Kasumi-1 (cell line): ENCODE results near the gene CPAMD8.
"Not testable (repeated sequence)": the region's sequence is repeated elsewhere in the genome, so short reads cannot be mapped to it uniquely, and the experiment has no call there.

Source experiments
- DNase-seq, 2 experiments: peaks; one replicate each; lab custom pipeline; 2025; lab: John Stamatoyannopoulos, UW

The CPAMD8 gene

GRCh38 chr19:16946951-16947940 lies 79.4 kb downstream of the CPAMD8 start:
- DNase-seq, result no peak

GRCh38 chr19:16945762-16946465 lies 80.7 kb downstream of the CPAMD8 start:
- DNase-seq, result no peak

GRCh38 chr19:16945364-16945714 lies 81.3 kb downstream of the CPAMD8 start:
- no peak for DNase-seq

GRCh38 chr19:16944626-16945363 lies 81.8 kb downstream of the CPAMD8 start:
- no peak for DNase-seq

- DNase-seq, result no peak
These were observed 82.5 kb downstream of the CPAMD8 start for GRCh38 chr19:16943942-16944625.

- not testable (repeated sequence) for DNase-seq
These were observed 83.5 kb downstream of the CPAMD8 start for GRCh38 chr19:16943090-16943489.

- no peak for DNase-seq
These were observed 84.0 kb downstream of the CPAMD8 start for GRCh38 chr19:16942583-16942982.

- DNase-seq, result no peak
These were observed 86.0 kb downstream of the CPAMD8 start for GRCh38 chr19:16940626-16941025.

- DNase-seq, result not testable (repeated sequence)
These were observed 86.5 kb downstream of the CPAMD8 start for GRCh38 chr19:16940063-16940462.

- DNase-seq, result no peak
These were observed 88.4 kb downstream of the CPAMD8 start for GRCh38 chr19:16938211-16938610.

- not testable (repeated sequence) for DNase-seq
These were observed 88.8 kb downstream of the CPAMD8 start for GRCh38 chr19:16937796-16938195.

GRCh38 chr19:16936901-16937300 lies 89.7 kb downstream of the CPAMD8 start:
- no peak for DNase-seq

GRCh38 chr19:16934489-16934888 lies 92.1 kb downstream of the CPAMD8 start:
- no peak for DNase-seq

GRCh38 chr19:16931306-16931705 lies 95.3 kb downstream of the CPAMD8 start:
- no peak for DNase-seq

- DNase-seq, result no peak
These were observed 95.9 kb downstream of the CPAMD8 start for GRCh38 chr19:16930753-16931152.

GRCh38 chr19:16928916-16929315 lies 97.7 kb downstream of the CPAMD8 start:
- no peak for DNase-seq

GRCh38 chr19:16928351-16928750 lies 98.3 kb downstream of the CPAMD8 start:
- DNase-seq, result no peak

- DNase-seq, result no peak
These were observed 98.7 kb downstream of the CPAMD8 start for GRCh38 chr19:16927883-16928282.

- no peak for DNase-seq
These were observed 103.7 kb downstream of the CPAMD8 start for GRCh38 chr19:16922949-16923348.

GRCh38 chr19:16922592-16922934 lies 104.0 kb downstream of the CPAMD8 start:
- no peak for DNase-seq

GRCh38 chr19:16921766-16922591 lies 104.6 kb downstream of the CPAMD8 start:
- no peak for DNase-seq
